Left colon (tissue), 2 donors: ENCODE results near the gene PEAK3. TPM values are rescaled to one million over a fixed set of nuclear protein-coding genes. Genes with fewer than 3 reads are reported as not detected.

Experiments used
- ATAC-seq: fragments of 200-7000 bp; cut with Tn5 transposase; one replicate; pipeline ENCODE4 v1.9.1; 2020; ENCODE audit warnings: mild to moderate bottlenecking, moderate library complexity
- DNase-seq, 2 donors: peaks; one replicate each; pipeline ENCODE4 v3.0.0-alpha.2; 2020
- intact Hi-C, 2 donors: fragments of 100-400 bp; cut with DNase I in 1 of 2; cut with micrococcal nuclease in 1 of 2; formaldehyde crosslinking; loops; one replicate each; pipeline versions ENCODE4 v1.11.2 to v1.14.0; 2022; cut with DNase I, micrococcal nuclease
- total RNA-seq, 2 donors: library from RNA; stranded (reverse); fragmentation: NEBNext Ultra II Directional; extraction: Animal tissue kit (Norgen Biotek cat#: 25700); gene quantifications; one replicate each; pipeline ENCODE4 v1.2.1, GENCODE V29; 2021
- donor health status: DM: no; HTN: no; CAD: no.
- donor health status: DM: yes; HTN: yes; CAD: no.

The PEAK3 gene
- total RNA-seq, 2 donors from 2014 or later: 0.15 to 0.78 TPM

DNA sequence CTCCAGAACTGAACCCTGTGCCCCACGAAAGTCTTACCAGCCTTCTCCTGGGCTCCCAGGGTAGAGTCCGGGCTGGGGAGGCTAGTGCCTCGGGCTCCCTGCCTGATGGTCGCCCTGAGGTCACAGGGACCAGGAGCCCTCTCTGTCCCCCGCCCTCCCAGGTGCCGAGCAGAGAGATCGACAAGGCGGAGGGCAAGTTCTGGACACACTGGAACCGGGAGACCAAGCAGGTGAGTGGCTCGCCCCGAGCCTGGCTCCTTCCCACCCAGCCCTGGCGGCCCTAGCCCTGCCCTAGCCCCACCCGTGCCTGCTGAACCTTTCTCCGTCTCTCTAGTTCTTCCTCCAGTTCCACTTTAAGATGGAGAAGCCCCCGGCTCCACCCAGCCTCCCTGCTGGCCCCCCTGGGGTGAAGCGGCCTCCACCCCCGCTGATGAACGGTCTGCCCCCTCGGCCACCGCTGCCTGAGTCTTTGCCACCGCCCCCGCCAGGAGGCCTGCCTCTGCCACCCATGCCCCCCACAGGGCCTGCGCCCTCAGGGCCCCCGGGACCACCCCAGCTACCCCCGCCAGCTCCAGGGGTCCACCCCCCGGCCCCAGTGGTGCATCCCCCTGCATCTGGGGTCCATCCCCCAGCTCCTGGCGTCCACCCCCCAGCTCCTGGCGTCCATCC lies 34.4 kb downstream of the PEAK3 start:
- ATAC-seq (no peak), DNase-seq (no peak)
- intact Hi-C loops: loop anchor here in 1 of 2 donors (10.0 kb wide), 1 partner anchor 77 kb away; the partner anchor contains the start of genes LSM7 and SPPL2B

DNA sequence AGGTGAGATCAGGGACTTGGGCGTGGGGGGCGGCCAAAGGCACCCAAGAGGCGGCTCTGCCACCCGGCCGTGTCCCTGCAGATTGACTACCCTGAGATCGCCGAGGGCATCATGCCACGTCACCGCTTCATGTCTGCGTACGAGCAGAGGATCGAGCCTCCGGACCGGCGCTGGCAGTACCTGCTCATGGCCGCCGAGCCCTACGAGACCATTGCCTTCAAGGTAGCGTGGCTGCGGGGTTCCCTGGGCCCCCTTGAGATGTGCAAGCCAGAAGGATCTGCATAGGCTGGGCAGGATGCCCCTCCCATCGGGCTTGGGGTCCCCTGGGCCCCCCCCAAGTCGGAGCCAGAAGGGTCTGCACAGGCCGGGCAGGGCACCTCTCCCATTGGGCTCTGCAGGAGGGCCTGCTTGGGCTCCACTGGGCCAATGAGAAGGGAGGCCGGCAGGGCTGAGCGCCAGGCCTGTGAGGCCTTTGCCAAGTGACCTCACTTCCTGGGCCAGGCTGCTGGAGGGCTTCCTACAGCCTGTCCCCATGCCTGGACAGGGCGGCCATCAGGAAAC lies 35.1 kb downstream of the PEAK3 start:
- intact Hi-C loops: loop anchor here in 1 of 2 donors (10.0 kb wide), 1 partner anchor 78 kb away; the partner anchor contains the start of genes LSM7 and SPPL2B
- DNase-seq: no peak
- ATAC-seq: no peak

DNA sequence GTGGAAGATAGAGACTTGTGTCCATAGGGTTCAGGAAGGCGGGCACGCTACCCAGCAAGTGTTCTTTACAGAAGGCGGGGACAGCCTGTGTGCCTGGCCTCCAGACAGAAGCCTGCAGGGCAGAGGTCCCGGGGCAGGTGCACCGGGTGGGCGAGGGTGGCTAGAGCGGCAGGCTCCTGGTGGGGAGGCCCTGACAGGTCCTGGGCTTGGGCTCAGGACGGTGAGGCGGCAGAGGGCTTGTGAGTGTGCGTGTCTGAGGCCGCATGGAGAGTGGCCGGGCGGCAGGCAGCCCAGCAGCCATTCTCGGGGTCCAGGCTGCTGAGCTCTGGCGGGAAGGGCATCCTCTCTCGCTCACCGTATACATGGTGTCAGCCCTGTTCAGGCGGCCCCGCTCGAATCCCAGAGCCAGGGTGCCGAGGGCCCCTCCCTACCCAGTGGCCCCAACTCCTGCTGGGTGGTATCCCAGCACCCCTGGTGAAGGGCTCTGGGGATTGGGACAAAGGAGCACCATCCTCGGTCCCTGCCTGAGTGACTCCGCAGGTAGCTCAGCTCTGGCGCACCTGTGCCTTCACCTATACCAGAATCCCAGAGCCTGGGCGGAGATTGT lies 35.9 kb downstream of the PEAK3 start:
- DNase-seq: no peak
- intact Hi-C loops: loop anchor here in 1 of 2 donors (10.0 kb wide), 1 partner anchor 79 kb away; the partner anchor contains the start of genes LSM7 and SPPL2B
- no peak for ATAC-seq

DNA sequence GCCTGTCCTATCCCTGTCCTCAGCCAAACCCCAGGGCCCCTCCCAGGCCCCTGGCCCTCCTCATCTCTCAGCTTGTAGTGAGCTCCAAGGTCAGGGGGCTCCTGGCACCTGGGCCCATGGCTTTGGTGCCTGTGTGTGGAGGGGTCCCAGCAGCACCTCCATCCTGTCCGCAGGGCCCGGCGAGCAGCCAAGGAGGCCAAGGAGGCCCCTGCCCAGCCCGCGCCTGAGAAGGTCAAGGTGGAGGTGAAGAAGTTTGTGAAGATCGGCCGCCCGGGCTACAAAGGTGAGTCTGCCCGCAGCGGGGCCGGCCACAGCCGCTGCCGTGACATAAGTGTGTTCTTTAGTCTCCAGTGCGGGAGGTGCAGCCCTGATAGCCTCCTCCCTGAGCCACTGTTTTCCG lies 36.7 kb downstream of the PEAK3 start:
- DNase-seq: no peak
- intact Hi-C loops: loop anchor here in 1 of 2 donors (10.0 kb wide), 1 partner anchor 80 kb away; the partner anchor contains the start of genes LSM7 and SPPL2B
- no peak for ATAC-seq

DNA sequence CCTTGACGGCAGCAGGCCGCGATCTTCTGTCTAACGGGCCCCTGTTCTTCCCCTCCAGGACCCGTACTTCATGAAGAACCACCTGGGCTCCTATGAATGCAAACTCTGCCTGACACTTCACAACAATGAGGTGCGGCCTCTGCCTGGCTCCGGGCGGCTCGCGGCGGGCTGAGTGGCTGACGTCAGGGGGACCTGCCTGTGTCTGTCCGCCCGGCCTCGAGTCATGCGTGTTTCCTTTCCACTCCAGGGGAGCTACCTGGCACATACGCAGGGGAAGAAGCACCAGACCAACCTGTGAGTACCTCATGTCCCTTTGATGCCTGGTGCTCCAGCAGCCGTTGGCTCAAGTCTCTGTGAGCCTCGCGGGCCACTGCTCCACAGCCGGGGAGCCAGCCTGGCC lies 37.5 kb downstream of the PEAK3 start:
- DNase-seq: no peak
- intact Hi-C loops: loop anchor here in 1 of 2 donors (10.0 kb wide), 1 partner anchor 80 kb away; the partner anchor contains the start of genes LSM7 and SPPL2B
- ATAC-seq: no peak

DNA sequence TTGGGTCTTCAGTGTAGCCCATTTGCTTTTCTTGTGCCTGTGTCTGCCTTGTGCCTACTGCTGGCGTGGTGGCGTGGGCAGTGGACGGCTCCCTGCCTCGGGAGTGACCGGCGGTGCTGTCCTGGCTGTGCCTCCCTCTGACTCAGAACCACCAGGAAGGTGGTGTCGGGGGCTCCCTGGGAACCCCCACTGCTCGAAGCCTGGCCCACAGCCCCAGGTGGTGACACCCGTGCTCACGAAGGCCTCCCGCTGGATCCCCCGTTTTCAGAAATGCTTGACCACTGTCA lies 37.9 kb downstream of the PEAK3 start:
- no peak for ATAC-seq
- no peak for DNase-seq
- intact Hi-C loops: loop anchor here in 1 of 2 donors (10.0 kb wide), 1 partner anchor 81 kb away; the partner anchor contains the start of genes LSM7 and SPPL2B

DNA sequence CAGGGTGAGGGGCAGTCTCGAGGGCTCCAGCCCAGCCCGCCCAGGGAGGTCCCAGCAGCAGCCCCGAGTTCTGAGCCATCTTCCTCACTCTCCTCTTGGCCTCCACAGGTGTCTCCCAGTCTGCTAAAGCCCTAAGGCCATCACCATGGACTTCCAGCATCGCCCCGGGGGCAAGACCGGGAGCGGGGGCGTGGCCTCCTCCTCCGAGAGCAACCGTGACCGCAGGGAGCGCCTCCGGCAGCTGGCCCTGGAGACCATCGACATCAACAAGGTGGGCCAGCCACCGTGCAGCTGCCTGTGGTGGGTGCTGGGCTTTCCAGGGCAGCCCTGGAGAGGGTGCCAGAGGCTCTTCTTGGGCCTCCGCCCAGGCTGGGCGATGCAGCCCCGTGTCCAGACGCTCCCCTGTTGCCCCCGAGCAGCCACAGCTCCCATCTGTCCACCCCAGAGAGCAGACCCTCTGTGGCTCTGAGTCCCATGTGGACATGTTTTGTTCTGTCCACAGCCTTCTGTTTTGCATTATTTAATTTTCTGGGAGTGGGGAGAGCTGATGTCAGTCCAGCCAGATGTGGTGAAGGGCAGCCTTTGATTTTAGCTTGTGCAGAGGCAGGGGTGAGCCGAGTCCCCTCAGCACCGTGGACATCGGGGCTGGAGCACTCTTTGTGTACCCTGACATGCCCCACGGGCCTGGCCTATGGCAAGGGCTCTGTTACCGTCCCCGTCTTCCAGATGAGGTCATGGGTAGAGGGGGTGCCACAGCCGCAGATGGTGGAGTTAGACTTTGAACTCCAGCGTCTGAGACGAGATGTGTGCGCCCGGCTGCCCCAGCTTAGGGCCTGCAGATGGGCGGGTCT lies 38.5 kb downstream of the PEAK3 start:
- ATAC-seq (peak; percentile 70), DNase-seq (no peak)
- intact Hi-C loops: loop anchor here in 1 of 2 donors (10.0 kb wide), 1 partner anchor 81 kb away; the partner anchor contains the start of genes LSM7 and SPPL2B

DNA sequence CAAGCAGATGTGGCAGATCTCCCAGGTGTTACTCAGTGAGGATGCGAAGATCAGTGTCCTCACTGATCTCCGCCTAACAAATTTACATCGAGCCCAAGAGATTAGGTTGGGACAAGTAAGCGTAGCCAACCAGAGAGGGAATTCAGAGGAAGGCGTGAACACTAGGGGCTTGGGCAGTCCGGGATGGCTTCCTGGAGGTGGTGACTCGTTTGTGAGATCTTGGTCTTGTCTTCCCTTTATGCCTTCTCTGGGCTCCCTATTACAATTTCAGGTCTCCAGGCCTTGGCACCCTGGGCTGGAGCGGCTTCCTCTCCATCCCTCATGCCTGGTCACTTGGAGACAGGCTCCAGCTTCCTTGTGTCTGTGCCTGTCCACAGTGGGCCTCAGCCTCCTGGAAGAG lies 39.2 kb downstream of the PEAK3 start:
- intact Hi-C loops: loop anchor here in 1 of 2 donors (10.0 kb wide), 1 partner anchor 82 kb away; the partner anchor contains the start of genes LSM7 and SPPL2B
- ATAC-seq (no peak), DNase-seq (no peak)

DNA sequence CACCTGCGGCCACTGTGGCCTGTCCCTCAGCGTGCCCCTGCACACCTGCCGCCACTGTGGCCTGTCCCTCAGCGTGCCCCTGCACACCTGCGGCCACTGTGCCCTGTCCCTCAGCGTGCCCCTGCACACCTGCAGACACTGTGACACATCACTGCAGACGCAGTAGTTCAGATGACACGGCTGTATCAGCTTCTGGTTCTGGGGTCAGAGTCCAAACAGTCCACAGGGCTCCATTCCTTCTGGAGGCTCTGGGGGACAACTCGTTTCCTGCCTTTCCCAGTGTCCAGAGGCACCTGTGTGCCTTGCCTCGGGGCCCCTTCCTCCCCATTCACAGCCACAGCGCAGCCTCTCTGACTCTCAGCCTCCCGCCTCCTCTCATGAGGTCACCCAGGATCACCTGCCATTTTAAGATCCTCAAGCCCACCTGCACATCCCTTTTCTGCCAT lies 39.9 kb downstream of the PEAK3 start:
- DNase-seq (no peak), ATAC-seq (peak; percentile 75)
- intact Hi-C loops: loop anchor here in 1 of 2 donors (10.0 kb wide), 1 partner anchor 83 kb away; the partner anchor contains the start of genes LSM7 and SPPL2B

DNA sequence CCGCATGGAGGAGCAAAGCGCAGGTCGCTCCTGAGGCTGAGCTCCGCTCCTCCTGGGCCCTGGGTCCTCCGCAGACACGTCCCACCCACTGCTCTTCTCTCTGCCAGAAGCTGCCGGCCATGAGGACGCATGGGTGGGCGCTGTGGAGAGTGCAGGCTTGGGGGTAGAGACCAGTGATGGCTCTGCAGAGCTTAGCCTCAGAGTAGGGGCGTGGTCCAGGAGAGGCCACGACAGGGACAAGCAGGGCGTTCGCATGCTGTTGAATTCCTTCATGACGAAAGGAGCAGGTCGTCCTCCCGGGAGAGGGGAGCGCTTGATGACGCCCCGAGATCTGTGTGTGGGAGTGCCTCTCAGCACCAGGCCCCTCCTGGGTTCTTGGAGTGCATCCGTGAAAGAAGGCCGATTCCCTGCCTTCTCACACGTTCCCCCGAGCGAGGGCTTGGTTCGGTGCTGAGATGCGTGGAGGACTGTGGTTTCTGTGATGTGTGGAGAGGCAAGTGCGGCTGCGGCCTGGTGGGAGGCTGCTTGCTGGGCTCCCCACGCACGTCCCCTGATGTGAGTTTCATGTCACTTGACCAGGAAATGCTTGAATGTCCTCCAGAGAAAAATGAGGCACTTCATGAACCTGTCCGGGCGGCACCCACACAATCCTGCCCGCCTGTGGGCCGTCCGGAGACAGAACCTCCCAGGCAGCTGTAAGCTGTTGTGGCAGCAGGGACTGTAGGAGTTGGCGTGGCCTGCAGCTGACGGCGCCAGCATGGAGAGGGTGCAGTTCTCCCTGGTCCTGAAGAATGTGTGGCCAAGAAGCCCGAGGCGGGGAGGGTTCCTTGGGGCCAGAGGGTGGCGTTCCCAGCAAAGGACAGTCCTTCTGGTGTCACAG lies 40.9 kb downstream of the PEAK3 start:
- peak; percentile 6 for ATAC-seq
- DNase-seq: no peak
- intact Hi-C loops: loop anchor here in 1 of 2 donors (10.0 kb wide), 1 partner anchor 84 kb away; the partner anchor contains the start of genes LSM7 and SPPL2B

DNA sequence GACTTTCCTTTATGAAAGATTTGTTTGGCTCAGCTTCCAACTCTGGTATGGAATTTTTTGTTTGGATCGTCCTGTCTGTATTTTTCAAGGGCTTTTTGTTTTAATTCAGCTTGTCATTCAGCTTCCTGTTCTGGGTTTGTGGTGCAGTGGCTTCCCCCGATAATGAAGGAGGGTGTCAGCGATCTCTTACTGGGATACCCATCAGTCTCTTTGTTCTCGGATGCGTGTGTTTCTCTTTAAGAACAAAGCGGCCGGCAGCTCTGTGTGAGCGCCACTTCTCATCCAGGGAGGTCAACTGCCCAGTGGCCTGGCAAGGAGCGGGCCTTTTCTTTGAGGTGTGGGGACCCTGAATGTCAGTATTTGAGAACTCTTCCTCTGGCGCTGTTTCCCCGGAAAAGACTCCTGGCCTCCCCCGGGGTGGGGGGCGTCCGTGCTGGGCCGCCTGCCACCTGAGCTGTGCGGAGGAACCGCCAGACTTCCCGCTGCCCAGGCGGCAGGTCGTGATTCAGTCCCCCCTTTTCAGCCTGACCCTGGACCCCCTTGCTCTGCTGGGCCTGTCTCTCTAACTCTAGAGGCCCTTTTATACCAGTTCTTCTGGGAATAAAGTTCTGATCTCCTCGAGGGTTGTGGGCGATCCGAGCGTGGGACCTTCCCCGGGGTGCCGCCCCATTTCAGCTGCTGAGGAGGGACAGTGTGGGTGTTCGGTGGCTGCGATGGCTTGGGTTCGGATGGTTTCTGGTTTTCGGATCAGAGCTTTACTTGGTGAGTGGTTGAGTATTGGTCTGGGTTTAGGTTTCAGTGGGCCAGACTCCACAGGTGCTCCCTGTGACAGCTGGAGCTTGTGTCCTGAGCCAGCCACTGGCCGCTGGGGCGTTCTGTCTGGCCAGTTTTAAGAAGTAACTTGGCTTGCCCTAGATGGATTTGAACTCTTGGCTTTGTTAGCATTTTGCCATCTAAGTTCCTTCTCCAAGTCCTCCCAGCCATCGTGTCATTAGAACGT lies 41.9 kb downstream of the PEAK3 start:
- no peak for ATAC-seq
- no peak for DNase-seq
- intact Hi-C loops: loop anchor here in 1 of 2 donors (10.0 kb wide), 2 partner anchors 85 kb away; partner anchors contain the start of genes AP3D1, LSM7 and SPPL2B

DNA sequence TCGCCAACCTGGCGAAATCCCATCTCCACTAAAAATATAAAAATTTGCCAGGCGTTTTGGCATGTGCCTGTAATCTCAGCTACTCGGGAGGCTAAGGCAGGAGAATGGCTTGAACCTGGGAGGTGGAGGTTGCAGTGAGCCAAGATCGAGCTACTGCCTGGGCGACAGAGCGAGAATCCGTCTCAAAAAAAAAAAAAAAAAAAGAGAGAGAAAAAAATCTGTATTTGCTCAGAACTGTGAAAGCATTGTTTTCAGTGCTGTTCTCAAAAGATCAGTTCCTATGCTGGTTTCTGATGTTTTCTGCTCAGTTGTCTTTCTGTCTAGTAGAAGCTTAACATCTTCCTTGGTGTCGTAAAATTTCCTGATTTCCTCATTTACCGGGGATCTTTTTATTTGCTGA lies 42.8 kb downstream of the PEAK3 start:
- ATAC-seq: no peak
- no peak for DNase-seq
- intact Hi-C loops: loop anchor here in 1 of 2 donors (10.0 kb wide), 1 partner anchor 84 kb away; the partner anchor contains the start of gene AP3D1

DNA sequence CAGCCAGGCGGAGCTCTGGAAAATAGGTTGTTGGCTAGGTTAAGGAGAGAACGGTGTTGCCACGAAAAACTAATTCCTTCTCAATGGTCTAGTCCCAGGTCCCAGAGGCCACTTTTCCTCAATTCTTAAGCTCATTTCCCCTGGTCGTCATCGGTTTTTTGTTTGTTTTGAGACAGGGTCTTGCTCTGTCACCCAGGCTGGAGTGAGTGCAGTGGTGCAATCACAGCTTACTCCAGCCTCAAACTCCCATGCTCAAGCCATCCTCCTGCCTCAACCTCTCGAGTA lies 44.2 kb downstream of the PEAK3 start:
- no peak for DNase-seq
- no peak for ATAC-seq
- intact Hi-C loops: loop anchor here in 1 of 2 donors (10.0 kb wide), 1 partner anchor 83 kb away; the partner anchor contains the start of gene AP3D1

DNA sequence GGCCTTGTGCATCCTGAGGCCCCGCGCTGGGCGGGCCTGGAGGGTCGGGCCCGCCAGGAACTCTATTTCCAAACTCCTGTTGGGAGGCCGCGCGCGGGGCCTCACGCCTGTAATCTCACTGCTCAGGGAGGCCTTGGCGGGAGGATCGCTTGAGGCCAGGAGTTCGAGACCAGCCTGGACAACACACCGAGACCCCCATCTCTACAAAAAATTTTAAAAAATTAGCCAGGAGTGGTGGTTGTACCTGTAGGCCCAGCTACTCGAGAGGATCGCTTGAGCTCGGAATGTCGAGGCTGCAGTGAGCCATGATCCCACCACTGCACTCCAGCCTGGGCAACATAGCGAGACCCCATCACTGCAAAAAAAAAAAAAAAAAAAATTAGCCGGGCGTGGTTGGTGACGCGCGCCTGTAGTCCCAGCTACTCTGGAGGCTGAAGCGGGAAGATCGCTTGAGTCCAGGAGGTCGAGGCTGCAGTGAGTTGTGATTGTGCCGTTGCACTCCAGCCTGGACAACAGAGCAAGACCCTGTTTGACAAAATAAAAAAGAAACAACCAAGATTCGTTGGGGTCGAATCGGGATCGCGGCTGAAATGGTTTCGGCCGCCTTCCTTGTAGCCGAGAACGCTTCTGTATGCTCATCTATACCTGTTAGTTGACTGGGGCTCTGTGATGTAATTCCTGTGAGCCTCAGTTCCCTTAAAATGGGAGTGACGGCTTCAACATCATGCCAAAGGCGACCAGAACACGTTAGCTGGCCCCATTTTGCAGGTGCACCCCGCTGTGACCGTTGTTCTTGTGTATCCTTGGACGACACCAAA lies 44.7 kb downstream of the PEAK3 start:
- ATAC-seq (no peak), DNase-seq (no peak)
- intact Hi-C loops: loop anchor here in 1 of 2 donors (10.0 kb wide), 1 partner anchor 82 kb away; the partner anchor contains the start of gene AP3D1

DNA sequence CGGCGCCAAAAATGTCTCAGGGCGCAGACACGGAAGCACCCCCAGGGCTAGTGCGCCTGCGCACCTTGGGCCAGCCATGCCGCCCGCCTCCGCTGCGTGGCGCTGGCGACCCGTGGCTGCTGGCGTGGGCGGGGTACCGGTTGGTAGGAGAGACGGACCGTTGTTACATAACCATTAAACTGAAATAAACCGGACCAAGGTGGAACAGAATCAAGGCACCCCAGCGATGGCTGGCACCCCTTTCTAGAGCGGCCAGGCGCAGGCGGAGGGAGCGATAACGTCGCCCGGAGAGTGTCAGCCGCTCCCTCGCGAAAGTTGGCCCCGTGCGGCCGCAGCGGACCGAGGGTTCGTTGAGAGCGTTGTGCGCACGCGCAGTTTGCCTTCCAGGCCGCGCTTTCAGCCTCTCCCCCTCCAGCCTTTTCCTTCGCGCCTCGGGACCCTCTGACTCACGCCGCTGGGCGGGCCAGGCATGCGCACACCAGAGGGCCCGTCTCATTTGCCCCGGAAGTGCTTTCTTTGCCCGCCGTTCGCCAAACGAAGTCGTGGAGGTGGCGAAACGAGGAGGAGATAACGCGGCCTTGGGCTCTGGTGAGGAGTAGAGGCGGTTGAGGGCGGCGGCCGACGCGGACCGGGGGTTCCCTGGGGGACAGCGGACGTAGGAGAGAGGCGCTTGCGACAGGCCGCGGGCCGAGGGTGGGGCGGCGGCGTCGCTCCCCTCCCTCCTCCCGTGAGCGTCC lies 45.5 kb downstream of the PEAK3 start, which contains the start of the genes PLEKHJ1 and SF3A2:
Gene PLEKHJ1, minus strand, starts transcription at position 16 of the 737 bp plus-strand sequence. CDS start 81 bp downstream, outside the sequence.
Gene SF3A2, plus strand, starts transcription at position 511 of the 737 bp plus-strand sequence. CDS start 6,595 bp downstream, outside the sequence.
- DNase-seq (peak; percentile 96 to 97), ATAC-seq (peak; percentile 71)
- intact Hi-C loops: loop anchor here in 1 of 2 donors (10.0 kb wide), 1 partner anchor 82 kb away; the partner anchor contains the start of gene AP3D1
